GM12875 (cell line): ENCODE data around the gene RAB31.

Experiments used
- H3K4me3 ChIP-seq: one replicate; pipeline ENCODE4 v1.5.1; 2011; ENCODE audit warnings: low read depth, low read length, control low read depth
- CTCF ChIP-seq: IDR thresholded peaks from 2 replicates; pipeline ENCODE4 v1.5.1; 2011; ENCODE audit warnings: low read depth, mild to moderate bottlenecking, control low read depth, inconsistent platforms, low read length, moderate library complexity, borderline replicate concordance; ENCODE audit not compliant: insufficient read depth

Gene RAB31

GRCh38 chr18:9877655-9878014 is 169.5 kb downstream of the RAB31 start:
- H3K4me3 ChIP-seq = no peak overlapping the region
- no peak for TF ChIP-seq CTCF

- TF ChIP-seq CTCF = no peak
- no peak overlapping the region for H3K4me3 ChIP-seq
Observed at GRCh38 chr18:9878095-9878494, 170.0 kb downstream of the RAB31 start.

- H3K4me3 ChIP-seq = no peak overlapping the region
Observed at GRCh38 chr18:9878783-9879242, 170.7 kb downstream of the RAB31 start.

GRCh38 chr18:9884090-9884489 is 176.0 kb downstream of the RAB31 start:
- TF ChIP-seq CTCF = no peak
- no peak overlapping the region for H3K4me3 ChIP-seq

More at GRCh38 chr18:9878783-9879242, 170.7 kb downstream of the RAB31 start:
- TF ChIP-seq CTCF = no peak

GRCh38 chr18:9884532-9885140 is 176.5 kb downstream of the RAB31 start:
- no peak for TF ChIP-seq CTCF
- H3K4me3 ChIP-seq = no peak overlapping the region

GRCh38 chr18:9885170-9886004 is 177.3 kb downstream of the RAB31 start, which contains the start of gene TXNDC2:
Gene TXNDC2, plus strand, starts transcription at chr18:9885973. Its CDS starts 708 bp downstream, at chr18:9886681.
- no peak within 1 kb of the TSS for H3K4me3 ChIP-seq
- no peak for TF ChIP-seq CTCF

GRCh38 chr18:9886005-9886348 is 177.9 kb downstream of the RAB31 start:
- no peak for TF ChIP-seq CTCF

More at GRCh38 chr18:9886005-9886348, 177.9 kb downstream of the RAB31 start:
- no peak overlapping the region for H3K4me3 ChIP-seq
